ENCODE data around the gene ABCC1.

- TF ChIP-seq CTCF (conservative IDR thresholded peaks at IDR 0.05; ENCODE audit: low read depth, low read length) (no peak), EZH2 (IDR thresholded peaks at IDR 0.05; ENCODE audit: borderline replicate concordance, low read depth, low read length, poor library complexity, severe bottlenecking) (no peak)
Observed at GRCh38 chr16:15950869-15951268, 1.5 kb downstream of the ABCC1 start.
